Measurements from ENCODE around the gene PTPRCAP. TPM values are rescaled to one million over a fixed set of nuclear protein-coding genes. Genes with fewer than 3 reads are reported as not detected.
A peak's percentile ranks its signal among the peaks of the same experiment; 100 is the strongest.

Gene PTPRCAP
- total and polyA plus RNA-seq, 2 experiments from 2014 or later, result 3.3 to 3.5 TPM

DNA sequence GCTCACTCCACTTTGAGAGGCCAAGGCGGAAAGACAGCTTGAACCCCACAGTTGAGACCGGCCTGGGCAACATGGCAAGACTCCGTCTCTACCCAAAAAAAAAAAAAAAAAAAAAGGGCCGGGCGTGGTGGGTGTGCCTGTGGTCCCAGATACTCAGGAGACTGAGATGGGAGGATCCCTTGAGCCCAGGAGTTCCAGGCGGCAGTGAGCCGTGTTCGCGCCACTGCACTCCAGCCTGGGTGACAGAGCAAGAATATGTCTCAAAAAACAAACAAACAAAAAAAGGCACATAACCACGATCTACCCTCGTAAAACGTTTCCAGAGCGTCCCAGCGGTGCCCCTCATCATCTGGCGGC lies 46.6 kb downstream of the PTPRCAP start:
- H3K4me1 Mint-ChIP-seq, result peaks cover 33% of the 10 kb centered on the region
- Histone ChIP-seq H3K4me2 (peak overlapping the region; percentile 99), H3F3A (replicated peaks; ENCODE audit: low read depth) (0 out of 2 replicates have a peak, but pooled peaks cover 8% of the 10 kb centered on the region), H3K36me3 (ENCODE audit: insufficient read depth) (no peaks in the 10 kb centered on the region), H3K79me2 (replicated peaks; ENCODE audit: insufficient read depth) (0 out of 2 replicates have a peak, but pooled peaks cover 3% of the 10 kb centered on the region), H3K4me1 (ENCODE audit: insufficient read depth) (peaks cover 8% of the 10 kb centered on the region; the same call in 1 of the 2 replicates), H2AFZ (peak overlapping the region; percentile 91; the same call in 1 of the 2 replicates), H3K27me3 (ENCODE audit: insufficient read depth) (no peaks in the 10 kb centered on the region), H3K9me2 (ENCODE audit: insufficient read depth) (no peaks in the 10 kb centered on the region), H3K27ac (ENCODE audit: low read depth) (no peak overlapping the region), H4K20me1 (replicated peaks; ENCODE audit: insufficient read depth) (no peaks in the 10 kb centered on the region; the same call in 1 of the 2 replicates), H3K4me3 (peak overlapping the region; percentile 94)
- DNase-seq (ENCODE audit: low spot score) (no peak), ATAC-seq (no peak)
- no peaks in the 10 kb centered on the region for H3K9me3 Mint-ChIP-seq
- peaks cover 11% of the 10 kb centered on the region for H3K27me3 Mint-ChIP-seq (ENCODE audit: insufficient read depth, low read depth, poor library complexity)
- peaks cover 10% of the 10 kb centered on the region; the same call in 2 of the 3 replicates for H3K36me3 Mint-ChIP-seq (ENCODE audit: low read depth)
- no peak for TF ChIP-seq ZNF331 (CRISPR knock-in tag; IDR thresholded peaks at IDR 0.05; ENCODE audit: low read depth)
- TF ChIP-seq, protein P1, sequence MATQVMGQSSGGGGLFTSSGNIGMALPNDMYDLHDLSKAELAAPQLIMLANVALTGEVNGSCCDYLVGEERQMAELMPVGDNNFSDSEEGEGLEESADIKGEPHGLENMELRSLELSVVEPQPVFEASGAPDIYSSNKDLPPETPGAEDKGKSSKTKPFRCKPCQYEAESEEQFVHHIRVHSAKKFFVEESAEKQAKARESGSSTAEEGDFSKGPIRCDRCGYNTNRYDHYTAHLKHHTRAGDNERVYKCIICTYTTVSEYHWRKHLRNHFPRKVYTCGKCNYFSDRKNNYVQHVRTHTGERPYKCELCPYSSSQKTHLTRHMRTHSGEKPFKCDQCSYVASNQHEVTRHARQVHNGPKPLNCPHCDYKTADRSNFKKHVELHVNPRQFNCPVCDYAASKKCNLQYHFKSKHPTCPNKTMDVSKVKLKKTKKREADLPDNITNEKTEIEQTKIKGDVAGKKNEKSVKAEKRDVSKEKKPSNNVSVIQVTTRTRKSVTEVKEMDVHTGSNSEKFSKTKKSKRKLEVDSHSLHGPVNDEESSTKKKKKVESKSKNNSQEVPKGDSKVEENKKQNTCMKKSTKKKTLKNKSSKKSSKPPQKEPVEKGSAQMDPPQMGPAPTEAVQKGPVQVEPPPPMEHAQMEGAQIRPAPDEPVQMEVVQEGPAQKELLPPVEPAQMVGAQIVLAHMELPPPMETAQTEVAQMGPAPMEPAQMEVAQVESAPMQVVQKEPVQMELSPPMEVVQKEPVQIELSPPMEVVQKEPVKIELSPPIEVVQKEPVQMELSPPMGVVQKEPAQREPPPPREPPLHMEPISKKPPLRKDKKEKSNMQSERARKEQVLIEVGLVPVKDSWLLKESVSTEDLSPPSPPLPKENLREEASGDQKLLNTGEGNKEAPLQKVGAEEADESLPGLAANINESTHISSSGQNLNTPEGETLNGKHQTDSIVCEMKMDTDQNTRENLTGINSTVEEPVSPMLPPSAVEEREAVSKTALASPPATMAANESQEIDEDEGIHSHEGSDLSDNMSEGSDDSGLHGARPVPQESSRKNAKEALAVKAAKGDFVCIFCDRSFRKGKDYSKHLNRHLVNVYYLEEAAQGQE (IDR thresholded peaks at IDR 0.05; ENCODE audit: unreplicated experiment), result no peak
- TF ChIP-seq ZNF114 (CRISPR knock-in tag; IDR thresholded peaks at IDR 0.05), result no peak
- TF ChIP-seq NANOG (IDR thresholded peaks at IDR 0.05; ENCODE audit: borderline replicate concordance), result no peak
- no peak for TF ChIP-seq EZH2phosphoT487 (IDR thresholded peaks at IDR 0.05; ENCODE audit: unreplicated experiment)
- TF ChIP-seq, protein P2, sequence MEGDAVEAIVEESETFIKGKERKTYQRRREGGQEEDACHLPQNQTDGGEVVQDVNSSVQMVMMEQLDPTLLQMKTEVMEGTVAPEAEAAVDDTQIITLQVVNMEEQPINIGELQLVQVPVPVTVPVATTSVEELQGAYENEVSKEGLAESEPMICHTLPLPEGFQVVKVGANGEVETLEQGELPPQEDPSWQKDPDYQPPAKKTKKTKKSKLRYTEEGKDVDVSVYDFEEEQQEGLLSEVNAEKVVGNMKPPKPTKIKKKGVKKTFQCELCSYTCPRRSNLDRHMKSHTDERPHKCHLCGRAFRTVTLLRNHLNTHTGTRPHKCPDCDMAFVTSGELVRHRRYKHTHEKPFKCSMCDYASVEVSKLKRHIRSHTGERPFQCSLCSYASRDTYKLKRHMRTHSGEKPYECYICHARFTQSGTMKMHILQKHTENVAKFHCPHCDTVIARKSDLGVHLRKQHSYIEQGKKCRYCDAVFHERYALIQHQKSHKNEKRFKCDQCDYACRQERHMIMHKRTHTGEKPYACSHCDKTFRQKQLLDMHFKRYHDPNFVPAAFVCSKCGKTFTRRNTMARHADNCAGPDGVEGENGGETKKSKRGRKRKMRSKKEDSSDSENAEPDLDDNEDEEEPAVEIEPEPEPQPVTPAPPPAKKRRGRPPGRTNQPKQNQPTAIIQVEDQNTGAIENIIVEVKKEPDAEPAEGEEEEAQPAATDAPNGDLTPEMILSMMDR (conservative IDR thresholded peaks at IDR 0.05; ENCODE audit: low read depth in 2 of 2), result no peak
- TF ChIP-seq CREB1 (CRISPR knock-in tag; IDR thresholded peaks at IDR 0.05; ENCODE audit: low read depth), result no peak
- TF ChIP-seq STAT1 (IDR thresholded peaks at IDR 0.05; ENCODE audit: unreplicated experiment), result no peak
- no peak for TF ChIP-seq POLR2AphosphoS5 (IDR thresholded peaks at IDR 0.05; ENCODE audit: low read depth)
- TF ChIP-seq, protein P3, sequence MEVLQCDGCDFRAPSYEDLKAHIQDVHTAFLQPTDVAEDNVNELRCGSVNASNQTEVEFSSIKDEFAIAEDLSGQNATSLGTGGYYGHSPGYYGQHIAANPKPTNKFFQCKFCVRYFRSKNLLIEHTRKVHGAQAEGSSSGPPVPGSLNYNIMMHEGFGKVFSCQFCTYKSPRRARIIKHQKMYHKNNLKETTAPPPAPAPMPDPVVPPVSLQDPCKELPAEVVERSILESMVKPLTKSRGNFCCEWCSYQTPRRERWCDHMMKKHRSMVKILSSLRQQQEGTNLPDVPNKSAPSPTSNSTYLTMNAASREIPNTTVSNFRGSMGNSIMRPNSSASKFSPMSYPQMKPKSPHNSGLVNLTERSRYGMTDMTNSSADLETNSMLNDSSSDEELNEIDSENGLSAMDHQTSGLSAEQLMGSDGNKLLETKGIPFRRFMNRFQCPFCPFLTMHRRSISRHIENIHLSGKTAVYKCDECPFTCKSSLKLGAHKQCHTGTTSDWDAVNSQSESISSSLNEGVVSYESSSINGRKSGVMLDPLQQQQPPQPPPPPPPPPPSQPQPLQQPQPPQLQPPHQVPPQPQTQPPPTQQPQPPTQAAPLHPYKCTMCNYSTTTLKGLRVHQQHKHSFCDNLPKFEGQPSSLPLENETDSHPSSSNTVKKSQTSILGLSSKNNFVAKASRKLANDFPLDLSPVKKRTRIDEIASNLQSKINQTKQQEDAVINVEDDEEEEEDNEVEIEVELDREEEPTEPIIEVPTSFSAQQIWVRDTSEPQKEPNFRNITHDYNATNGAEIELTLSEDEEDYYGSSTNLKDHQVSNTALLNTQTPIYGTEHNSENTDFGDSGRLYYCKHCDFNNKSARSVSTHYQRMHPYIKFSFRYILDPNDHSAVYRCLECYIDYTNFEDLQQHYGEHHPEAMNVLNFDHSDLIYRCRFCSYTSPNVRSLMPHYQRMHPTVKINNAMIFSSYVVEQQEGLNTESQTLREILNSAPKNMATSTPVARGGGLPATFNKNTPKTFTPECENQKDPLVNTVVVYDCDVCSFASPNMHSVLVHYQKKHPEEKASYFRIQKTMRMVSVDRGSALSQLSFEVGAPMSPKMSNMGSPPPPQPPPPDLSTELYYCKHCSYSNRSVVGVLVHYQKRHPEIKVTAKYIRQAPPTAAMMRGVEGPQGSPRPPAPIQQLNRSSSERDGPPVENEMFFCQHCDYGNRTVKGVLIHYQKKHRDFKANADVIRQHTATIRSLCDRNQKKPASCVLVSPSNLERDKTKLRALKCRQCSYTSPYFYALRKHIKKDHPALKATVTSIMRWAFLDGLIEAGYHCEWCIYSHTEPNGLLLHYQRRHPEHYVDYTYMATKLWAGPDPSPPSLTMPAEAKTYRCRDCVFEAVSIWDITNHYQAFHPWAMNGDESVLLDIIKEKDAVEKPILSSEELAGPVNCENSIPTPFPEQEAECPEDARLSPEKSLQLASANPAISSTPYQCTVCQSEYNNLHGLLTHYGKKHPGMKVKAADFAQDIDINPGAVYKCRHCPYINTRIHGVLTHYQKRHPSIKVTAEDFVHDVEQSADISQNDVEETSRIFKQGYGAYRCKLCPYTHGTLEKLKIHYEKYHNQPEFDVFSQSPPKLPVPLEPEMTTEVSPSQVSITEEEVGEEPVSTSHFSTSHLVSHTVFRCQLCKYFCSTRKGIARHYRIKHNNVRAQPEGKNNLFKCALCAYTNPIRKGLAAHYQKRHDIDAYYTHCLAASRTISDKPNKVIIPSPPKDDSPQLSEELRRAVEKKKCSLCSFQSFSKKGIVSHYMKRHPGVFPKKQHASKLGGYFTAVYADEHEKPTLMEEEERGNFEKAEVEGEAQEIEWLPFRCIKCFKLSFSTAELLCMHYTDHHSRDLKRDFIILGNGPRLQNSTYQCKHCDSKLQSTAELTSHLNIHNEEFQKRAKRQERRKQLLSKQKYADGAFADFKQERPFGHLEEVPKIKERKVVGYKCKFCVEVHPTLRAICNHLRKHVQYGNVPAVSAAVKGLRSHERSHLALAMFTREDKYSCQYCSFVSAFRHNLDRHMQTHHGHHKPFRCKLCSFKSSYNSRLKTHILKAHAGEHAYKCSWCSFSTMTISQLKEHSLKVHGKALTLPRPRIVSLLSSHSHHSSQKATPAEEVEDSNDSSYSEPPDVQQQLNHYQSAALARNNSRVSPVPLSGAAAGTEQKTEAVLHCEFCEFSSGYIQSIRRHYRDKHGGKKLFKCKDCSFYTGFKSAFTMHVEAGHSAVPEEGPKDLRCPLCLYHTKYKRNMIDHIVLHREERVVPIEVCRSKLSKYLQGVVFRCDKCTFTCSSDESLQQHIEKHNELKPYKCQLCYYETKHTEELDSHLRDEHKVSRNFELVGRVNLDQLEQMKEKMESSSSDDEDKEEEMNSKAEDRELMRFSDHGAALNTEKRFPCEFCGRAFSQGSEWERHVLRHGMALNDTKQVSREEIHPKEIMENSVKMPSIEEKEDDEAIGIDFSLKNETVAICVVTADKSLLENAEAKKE (CRISPR knock-in tag; IDR thresholded peaks at IDR 0.05), result no peak
- TF ChIP-seq EZH2 (IDR thresholded peaks at IDR 0.05; ENCODE audit: low read depth, unreplicated experiment), result no peak
- TF ChIP-seq, protein P4, sequence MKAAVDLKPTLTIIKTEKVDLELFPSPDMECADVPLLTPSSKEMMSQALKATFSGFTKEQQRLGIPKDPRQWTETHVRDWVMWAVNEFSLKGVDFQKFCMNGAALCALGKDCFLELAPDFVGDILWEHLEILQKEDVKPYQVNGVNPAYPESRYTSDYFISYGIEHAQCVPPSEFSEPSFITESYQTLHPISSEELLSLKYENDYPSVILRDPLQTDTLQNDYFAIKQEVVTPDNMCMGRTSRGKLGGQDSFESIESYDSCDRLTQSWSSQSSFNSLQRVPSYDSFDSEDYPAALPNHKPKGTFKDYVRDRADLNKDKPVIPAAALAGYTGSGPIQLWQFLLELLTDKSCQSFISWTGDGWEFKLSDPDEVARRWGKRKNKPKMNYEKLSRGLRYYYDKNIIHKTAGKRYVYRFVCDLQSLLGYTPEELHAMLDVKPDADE (IDR thresholded peaks at IDR 0.05), result no peak
- TF ChIP-seq JUNB (IDR thresholded peaks at IDR 0.05; ENCODE audit: unreplicated experiment), result no peak
- peak overlapping the region; percentile 90 for H3K4me3 Mint-ChIP-seq
- 0 out of 2 replicates have a peak overlapping the region, but pooled peaks have one; percentile 88 for H3K27ac Mint-ChIP-seq
